Fibroblast of lung (primary cell): ENCODE measurements around the gene CHST11.

Experiments
- EZH2 ChIP-seq: IDR thresholded peaks from 2 replicates; pipeline ENCODE4 v1.5.1; 2012; ENCODE audit warnings: low read length, control low read depth, mild to moderate bottlenecking; ENCODE audit errors: missing control alignments
- TF ChIP-seq, protein P1 (sequence below), 2 donors: IDR thresholded peaks in 1 of 2; conservative IDR thresholded peaks in 1 of 2; 1 replicate in 1 of 2; 2 replicates in 1 of 2; pipeline ENCODE4 v1.5.1; 2011 to 2012; ENCODE audit warnings: low read length in 2 of 2, control low read depth in 1 of 2, inconsistent platforms in 1 of 2, low read depth in 1 of 2, mild to moderate bottlenecking in 1 of 2

DNA sequence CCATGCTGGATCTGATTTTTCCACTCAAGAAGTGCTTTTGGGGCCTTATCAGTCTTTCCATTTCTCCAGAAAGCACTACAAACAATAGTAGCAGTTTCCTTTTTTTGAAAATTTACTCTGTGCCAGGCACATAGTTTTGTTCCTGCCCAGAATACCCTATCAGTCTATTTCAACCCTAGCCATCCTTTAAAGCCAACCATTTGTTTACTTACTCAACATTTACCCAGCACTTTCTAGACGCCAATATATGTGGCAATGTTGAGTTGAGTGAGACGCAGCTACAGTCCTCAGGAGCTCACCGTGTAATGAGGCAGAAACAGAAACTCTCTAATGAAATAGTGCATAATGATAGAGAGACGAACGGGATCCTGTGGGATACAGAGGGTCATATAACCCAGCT lies 32.9 kb upstream of the CHST11 start:
- TF ChIP-seq, protein P1, sequence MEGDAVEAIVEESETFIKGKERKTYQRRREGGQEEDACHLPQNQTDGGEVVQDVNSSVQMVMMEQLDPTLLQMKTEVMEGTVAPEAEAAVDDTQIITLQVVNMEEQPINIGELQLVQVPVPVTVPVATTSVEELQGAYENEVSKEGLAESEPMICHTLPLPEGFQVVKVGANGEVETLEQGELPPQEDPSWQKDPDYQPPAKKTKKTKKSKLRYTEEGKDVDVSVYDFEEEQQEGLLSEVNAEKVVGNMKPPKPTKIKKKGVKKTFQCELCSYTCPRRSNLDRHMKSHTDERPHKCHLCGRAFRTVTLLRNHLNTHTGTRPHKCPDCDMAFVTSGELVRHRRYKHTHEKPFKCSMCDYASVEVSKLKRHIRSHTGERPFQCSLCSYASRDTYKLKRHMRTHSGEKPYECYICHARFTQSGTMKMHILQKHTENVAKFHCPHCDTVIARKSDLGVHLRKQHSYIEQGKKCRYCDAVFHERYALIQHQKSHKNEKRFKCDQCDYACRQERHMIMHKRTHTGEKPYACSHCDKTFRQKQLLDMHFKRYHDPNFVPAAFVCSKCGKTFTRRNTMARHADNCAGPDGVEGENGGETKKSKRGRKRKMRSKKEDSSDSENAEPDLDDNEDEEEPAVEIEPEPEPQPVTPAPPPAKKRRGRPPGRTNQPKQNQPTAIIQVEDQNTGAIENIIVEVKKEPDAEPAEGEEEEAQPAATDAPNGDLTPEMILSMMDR (conservative IDR thresholded peaks at IDR 0.05 in 1 of 2, IDR thresholded peaks at IDR 0.05 in 1 of 2; ENCODE audit: low read depth in 1 of 2, low read length in 2 of 2) = no peak
- TF ChIP-seq EZH2 = no peak
